ENCODE results near the gene PRKN. TPM values are rescaled to one million over a fixed set of nuclear protein-coding genes. Genes with fewer than 3 reads are reported as not detected.

The PRKN gene
- total and polyA plus RNA-seq, 2 experiments from 2014 or later, result 2.3 to 3.9 TPM

- 92% methylated on average over 1 of the region's 1 CpG for WGBS (ENCODE audit: low lambda C conversion rate, missing lambda C conversion rate)
Measured at GRCh38 chr6:162710419-162710818, 17.1 kb downstream of the PRKN start.

GRCh38 chr6:162709431-162709830 is 18.1 kb downstream of the PRKN start:
- no peak for DNase-seq (ENCODE audit: low spot score)
- H3K9me3 ChIP-seq (ENCODE audit: low read depth), result no peaks in the 10 kb centered on the region
- H3K27me3 ChIP-seq, result no peaks in the 10 kb centered on the region
- no peaks in the 10 kb centered on the region for H3K79me2 ChIP-seq
- TF ChIP-seq EZH2 (IDR thresholded peaks at IDR 0.05; ENCODE audit: borderline replicate concordance) (no peak), EZH2phosphoT487 (IDR thresholded peaks at IDR 0.05; ENCODE audit: low read depth, severe bottlenecking, unreplicated experiment) (no peak), CTCF (IDR thresholded peaks at IDR 0.05; ENCODE audit: poor library complexity) (no peak)
- no peaks in the 10 kb centered on the region for H4K20me1 ChIP-seq (ENCODE audit: insufficient read depth, poor library complexity, severe bottlenecking)
- no peaks in the 10 kb centered on the region for H3K36me3 ChIP-seq (replicated peaks; ENCODE audit: insufficient read depth, low read depth)
- H3K27ac ChIP-seq, result no peak overlapping the region
- H3K4me3 ChIP-seq, result no peak overlapping the region
- WGBS (ENCODE audit: low lambda C conversion rate, missing lambda C conversion rate), result 85% methylated on average over 4 of the region's 4 CpGs
- no peaks in the 10 kb centered on the region for H3K9me2 ChIP-seq (replicated peaks; ENCODE audit: insufficient read depth)
- no peaks in the 10 kb centered on the region for H3K4me1 ChIP-seq (ENCODE audit: insufficient read depth)
- H3K4me2 ChIP-seq, result no peak overlapping the region
- no peak overlapping the region for H2AFZ ChIP-seq

More at GRCh38 chr6:162710419-162710818, 17.1 kb downstream of the PRKN start:
- H3K4me1 ChIP-seq (ENCODE audit: insufficient read depth), result no peaks in the 10 kb centered on the region
- H3K9me3 ChIP-seq (ENCODE audit: low read depth), result no peaks in the 10 kb centered on the region
- H3K36me3 ChIP-seq (replicated peaks; ENCODE audit: insufficient read depth, low read depth), result no peaks in the 10 kb centered on the region
- no peak for TF ChIP-seq CTCF (IDR thresholded peaks at IDR 0.05; ENCODE audit: poor library complexity)
- no peak for TF ChIP-seq EZH2 (IDR thresholded peaks at IDR 0.05; ENCODE audit: borderline replicate concordance)
- no peak for TF ChIP-seq EZH2phosphoT487 (IDR thresholded peaks at IDR 0.05; ENCODE audit: low read depth, severe bottlenecking, unreplicated experiment)
- no peaks in the 10 kb centered on the region for H3K79me2 ChIP-seq
- H3K4me3 ChIP-seq, result no peak overlapping the region
- H3K27me3 ChIP-seq, result no peaks in the 10 kb centered on the region
- no peak for DNase-seq (ENCODE audit: low spot score)
- no peaks in the 10 kb centered on the region for H3K9me2 ChIP-seq (replicated peaks; ENCODE audit: insufficient read depth)
- no peak overlapping the region for H2AFZ ChIP-seq
- no peak overlapping the region for H3K27ac ChIP-seq
- H3K4me2 ChIP-seq, result no peak overlapping the region
- H4K20me1 ChIP-seq (ENCODE audit: insufficient read depth, poor library complexity, severe bottlenecking), result no peaks in the 10 kb centered on the region

- Histone ChIP-seq H3K4me1 (ENCODE audit: insufficient read depth) (no peaks in the 10 kb centered on the region), H3K4me2 (no peak overlapping the region), H3K27me3 (no peaks in the 10 kb centered on the region), H3K79me2 (no peaks in the 10 kb centered on the region), H2AFZ (no peak overlapping the region), H3K36me3 (replicated peaks; ENCODE audit: insufficient read depth, low read depth) (no peaks in the 10 kb centered on the region), H3K9me2 (replicated peaks; ENCODE audit: insufficient read depth) (no peaks in the 10 kb centered on the region), H3K27ac (no peak overlapping the region), H3K9me3 (ENCODE audit: low read depth) (no peaks in the 10 kb centered on the region), H4K20me1 (ENCODE audit: insufficient read depth, poor library complexity, severe bottlenecking) (no peaks in the 10 kb centered on the region), H3K4me3 (no peak overlapping the region)
- DNase-seq (ENCODE audit: low spot score), result peak; percentile 26
- WGBS (ENCODE audit: low lambda C conversion rate, missing lambda C conversion rate), result 94% methylated on average over 6 of the region's 6 CpGs
- TF ChIP-seq EZH2phosphoT487 (IDR thresholded peaks at IDR 0.05; ENCODE audit: low read depth, severe bottlenecking, unreplicated experiment) (no peak), CTCF (IDR thresholded peaks at IDR 0.05; ENCODE audit: poor library complexity) (no peak), EZH2 (IDR thresholded peaks at IDR 0.05; ENCODE audit: borderline replicate concordance) (no peak)
Measured at GRCh38 chr6:162708971-162709370, 18.6 kb downstream of the PRKN start.

- no peaks in the 10 kb centered on the region for H3K79me2 ChIP-seq
- no peak overlapping the region for H2AFZ ChIP-seq
- H4K20me1 ChIP-seq (ENCODE audit: insufficient read depth, poor library complexity, severe bottlenecking), result no peaks in the 10 kb centered on the region
- no peaks in the 10 kb centered on the region for H3K36me3 ChIP-seq (replicated peaks; ENCODE audit: insufficient read depth, low read depth)
- WGBS (ENCODE audit: low lambda C conversion rate, missing lambda C conversion rate), result 70% methylated on average over 6 of the region's 6 CpGs
- no peaks in the 10 kb centered on the region for H3K4me1 ChIP-seq (ENCODE audit: insufficient read depth)
- no peaks in the 10 kb centered on the region for H3K9me2 ChIP-seq (replicated peaks; ENCODE audit: insufficient read depth)
- no peaks in the 10 kb centered on the region for H3K27me3 ChIP-seq
- H3K9me3 ChIP-seq (ENCODE audit: low read depth), result no peaks in the 10 kb centered on the region
- H3K27ac ChIP-seq, result no peak overlapping the region
- TF ChIP-seq EZH2phosphoT487 (IDR thresholded peaks at IDR 0.05; ENCODE audit: low read depth, severe bottlenecking, unreplicated experiment) (no peak), EZH2 (IDR thresholded peaks at IDR 0.05; ENCODE audit: borderline replicate concordance) (no peak), CTCF (IDR thresholded peaks at IDR 0.05; ENCODE audit: poor library complexity) (no peak)
- no peak overlapping the region for H3K4me2 ChIP-seq
- no peak overlapping the region for H3K4me3 ChIP-seq
- DNase-seq (ENCODE audit: low spot score), result no peak
Measured at GRCh38 chr6:162706232-162706631, 21.3 kb downstream of the PRKN start.
